Activated CD4-positive, CD25-positive, alpha-beta regulatory T cell treated with anti-CD3 and anti-CD28 coated beads, Interleukin-2, amount 50 U/mL, for 16 hours (primary cell): ENCODE results near the gene RASSF1.
A peak's percentile ranks its signal among the peaks of the same experiment; 100 is the strongest.

ENCODE experiments used
- DNase-seq: peaks from one replicate; pipeline ENCODE4 v3.0.0-alpha.2; 2020; ENCODE audit warnings: low read depth, low spot score

RASSF1 gene

GRCh38 chr3:50342813-50343633, 2.4 kb upstream of the RASSF1 start:
- DNase-seq = no peak

- no peak for DNase-seq
Measured at GRCh38 chr3:50341996-50342650, 1.5 kb upstream of the RASSF1 start.

GRCh38 chr3:50341537-50341936, 901 bp upstream of the RASSF1 start:
- no peak for DNase-seq

GRCh38 chr3:50340147-50340447, 539 bp downstream of the RASSF1 start:
- no peak for DNase-seq

- no peak for DNase-seq
Measured at GRCh38 chr3:50339485-50340146, 1.0 kb downstream of the RASSF1 start.

- no peak for DNase-seq
Measured at GRCh38 chr3:50338965-50339364, 1.7 kb downstream of the RASSF1 start.

- peak; percentile 86 for DNase-seq
Measured at GRCh38 chr3:50337175-50337861, 3.3 kb downstream of the RASSF1 start.

GRCh38 chr3:50336452-50337174, 4.0 kb downstream of the RASSF1 start:
- no peak for DNase-seq

- DNase-seq = no peak
Measured at GRCh38 chr3:50334339-50335075, 6.1 kb downstream of the RASSF1 start.

GRCh38 chr3:50333744-50334328, 6.8 kb downstream of the RASSF1 start:
- DNase-seq = no peak

GRCh38 chr3:50331364-50331907, 9.2 kb downstream of the RASSF1 start:
- no peak for DNase-seq

- DNase-seq = no peak
Measured at GRCh38 chr3:50330330-50330729, 10.3 kb downstream of the RASSF1 start.

- peak; percentile 89 for DNase-seq
Measured at GRCh38 chr3:50327943-50328691, 12.5 kb downstream of the RASSF1 start, which contains the start of gene TUSC2. Gene TUSC2 (minus strand): TSS chr3:50328223. CDS start chr3:50328099, 124 bp downstream.

GRCh38 chr3:50327129-50327528, 13.5 kb downstream of the RASSF1 start:
- DNase-seq = no peak

GRCh38 chr3:50326182-50326541, 14.5 kb downstream of the RASSF1 start:
- no peak for DNase-seq

GRCh38 chr3:50325497-50326181, 15.0 kb downstream of the RASSF1 start:
- DNase-seq = no peak

- no peak for DNase-seq
Measured at GRCh38 chr3:50325113-50325480, 15.5 kb downstream of the RASSF1 start.

- DNase-seq = no peak
Measured at GRCh38 chr3:50324351-50325112, 16.1 kb downstream of the RASSF1 start.
